SK-N-SH (cell line): ENCODE data around the gene NTRK3. TPM values are rescaled to one million over a fixed set of nuclear protein-coding genes. Genes with fewer than 3 reads are reported as not detected.

ENCODE experiments used
- CTCF ChIA-PET: fragments of 300-600, 350-600 bp; formaldehyde crosslinking; extraction: SDS; loops from one replicate; lab custom pipeline; 2021; lab: Yijun Ruan, JAX
- POLR2A ChIA-PET: fragments of 350-600 bp; sonication (Branson Sonifier 250); formaldehyde crosslinking; extraction: SDS; loops from one replicate; lab custom pipeline; 2020; ENCODE audit warnings: antibody characterized with exemption, inconsistent platforms; lab: Yijun Ruan, JAX
- DNase-seq: peaks from one replicate; pipeline ENCODE4 v3.0.0; 2012
- H2AFZ ChIP-seq: fragments of 200-600 bp; sonication (generic); 2 replicates; pipeline ENCODE4 v1.8.1; 2016; ENCODE audit warnings: antibody characterized with exemption, mild to moderate bottlenecking, low read depth
- H3F3A ChIP-seq: fragments of 200-600 bp; sonication (generic); replicated peaks from 2 replicates; pipeline ENCODE3; 2016; ENCODE audit warnings: antibody characterized with exemption, mild to moderate bottlenecking; ENCODE audit not compliant: insufficient read depth
- H3K27ac ChIP-seq, 2 experiments: fragments of 200-500 bp in 1 of 2; fragments of 200-600 bp in 1 of 2; sonication (Bioruptor generic) in 1 of 2; sonication (generic), shearing (Covaris generic) in 1 of 2; 2 replicates each; pipeline versions ENCODE4 v1.5.1 to v1.6.1; 2014 to 2016; ENCODE audit warnings: low read depth in 2 of 2, inconsistent platforms in 1 of 2, low read length in 1 of 2, mild to moderate bottlenecking in 1 of 2, mixed read lengths in 1 of 2
- H3K27me3 ChIP-seq: fragments of 200-600 bp; sonication (generic), shearing (Covaris generic); 2 replicates; pipeline ENCODE4 v1.6.1; 2016; ENCODE audit warnings: mixed run types; ENCODE audit not compliant: insufficient read depth
- H3K36me3 ChIP-seq, 2 experiments: fragments of 200-500 bp in 1 of 2; fragments of 200-600 bp in 1 of 2; sonication (Bioruptor generic) in 1 of 2; sonication (generic) in 1 of 2; replicated peaks in 1 of 2; 2 replicates each; pipeline versions ENCODE3 to v1.5.1; 2014 to 2016; ENCODE audit warnings: low read length in 1 of 2, mild to moderate bottlenecking in 1 of 2; ENCODE audit not compliant: insufficient read depth in 2 of 2, control insufficient read depth in 1 of 2
- H3K4me1 ChIP-seq, 2 experiments: fragments of 200-500 bp in 1 of 2; fragments of 200-600 bp in 1 of 2; sonication (Bioruptor generic) in 1 of 2; sonication (generic), shearing (Covaris generic) in 1 of 2; 2 replicates each; pipeline versions ENCODE4 v1.5.1 to v1.6.1; 2014 to 2016; ENCODE audit warnings: low read depth in 1 of 2, low read length in 1 of 2, mixed run types in 1 of 2; ENCODE audit not compliant: insufficient read depth in 2 of 2, control insufficient read depth in 1 of 2
- H3K4me2 ChIP-seq: fragments of 200-600 bp; sonication (generic), shearing (Covaris generic); 2 replicates; pipeline ENCODE4 v1.6.1; 2017; ENCODE audit warnings: mixed run types
- H3K4me3 ChIP-seq, 2 experiments: fragments of 200-500 bp in 1 of 2; fragments of 200-600 bp in 1 of 2; sonication (Bioruptor generic) in 1 of 2; sonication (generic), shearing (Covaris generic) in 1 of 2; 2 replicates each; pipeline versions ENCODE4 v1.5.1 to v1.8.1; 2014 to 2016; ENCODE audit warnings: low read depth in 2 of 2, inconsistent platforms in 1 of 2, low read length in 1 of 2, mild to moderate bottlenecking in 1 of 2, mixed read lengths in 1 of 2, moderate library complexity in 1 of 2
- H3K79me2 ChIP-seq: fragments of 200-600 bp; sonication (generic); 2 replicates; pipeline ENCODE4 v1.8.1; 2017; ENCODE audit warnings: mild to moderate bottlenecking; ENCODE audit not compliant: insufficient read depth
- H3K9ac ChIP-seq: fragments of 200-600 bp; sonication (generic); 2 replicates; pipeline ENCODE4 v1.6.1; 2017; ENCODE audit warnings: mixed run types
- H3K9me2 ChIP-seq: fragments of 200-600 bp; sonication (generic); 2 replicates; pipeline ENCODE4 v1.6.1; 2017; ENCODE audit warnings: mixed run types
- H3K9me3 ChIP-seq: fragments of 200-600 bp; sonication (generic); 2 replicates; pipeline ENCODE4 v1.6.1; 2017; ENCODE audit warnings: mixed run types, mild to moderate bottlenecking, moderate library complexity
- H4K20me1 ChIP-seq: fragments of 200-600 bp; sonication (generic); 2 replicates; pipeline ENCODE4 v1.6.1; 2017; ENCODE audit warnings: mild to moderate bottlenecking, mixed run types; ENCODE audit not compliant: insufficient read depth
- CTCF ChIP-seq: fragments of 200-600 bp; sonication (generic); IDR thresholded peaks from 2 replicates; pipeline ENCODE4 v1.6.1; 2017; ENCODE audit warnings: antibody characterized with exemption, mild to moderate bottlenecking, moderate library complexity
- EP300 ChIP-seq, 2 experiments: IDR thresholded peaks; 2 replicates each; pipeline versions ENCODE4 v1.4.0 to v1.6.1; 2012; ENCODE audit warnings: borderline replicate concordance in 1 of 2, low read depth in 1 of 2, low read length in 1 of 2
- EZH2phosphoT487 ChIP-seq: fragments of 200-600 bp; sonication (generic); IDR thresholded peaks from 2 replicates; pipeline ENCODE4 v1.6.1; 2017; ENCODE audit warnings: low read depth, mixed run types, mild to moderate bottlenecking, antibody characterized with exemption, moderate library complexity, borderline replicate concordance
- FOXJ3 ChIP-seq: sonication (generic); formaldehyde crosslinking; IDR thresholded peaks from 2 replicates; pipeline ENCODE4 v1.5.1; 2020; ENCODE audit warnings: mild to moderate bottlenecking, missing genetic modification reagents
- GABPA ChIP-seq: IDR thresholded peaks from 2 replicates; pipeline ENCODE4 v1.4.0; 2012; ENCODE audit warnings: low read depth, mild to moderate bottlenecking
- JUND ChIP-seq: IDR thresholded peaks from 2 replicates; pipeline ENCODE4 v1.4.0; 2012
- MEF2A ChIP-seq: IDR thresholded peaks from 2 replicates; pipeline ENCODE4 v1.4.0; 2012; ENCODE audit warnings: low read depth, borderline replicate concordance
- MXI1 ChIP-seq: IDR thresholded peaks from 2 replicates; pipeline ENCODE4 v1.6.1; 2012; ENCODE audit warnings: mild to moderate bottlenecking, low read depth, low read length, improper control_type of control experiment
- NRF1 ChIP-seq: IDR thresholded peaks from 2 replicates; pipeline ENCODE4 v1.6.1; 2012; ENCODE audit warnings: low read depth, mild to moderate bottlenecking, low read length
- REST ChIP-seq: IDR thresholded peaks from 2 replicates; pipeline ENCODE4 v1.6.1; 2012; ENCODE audit warnings: mild to moderate bottlenecking, low read depth, low read length, moderate library complexity
- SMC3 ChIP-seq: IDR thresholded peaks from 2 replicates; pipeline ENCODE4 v1.6.1; 2012; ENCODE audit warnings: low read depth, low read length, improper control_type of control experiment
- TAF1 ChIP-seq: IDR thresholded peaks from 2 replicates; pipeline ENCODE4 v1.6.1; 2012; ENCODE audit warnings: low read depth, mild to moderate bottlenecking, low read length, moderate library complexity, borderline replicate concordance
- TCF12 ChIP-seq: IDR thresholded peaks from 2 replicates; pipeline ENCODE4 v1.4.0; 2012
- USF1 ChIP-seq: IDR thresholded peaks from 2 replicates; pipeline ENCODE4 v1.4.0; 2012; ENCODE audit warnings: low read depth, borderline replicate concordance
- USF2 ChIP-seq: fragments of 150-350 bp; IDR thresholded peaks from 2 replicates; pipeline ENCODE4 v1.6.1; 2017; ENCODE audit warnings: antibody characterized with exemption, low read length, low read depth, borderline replicate concordance
- YY1 ChIP-seq: IDR thresholded peaks from 2 replicates; pipeline ENCODE4 v1.4.0; 2012; ENCODE audit warnings: low read depth, mild to moderate bottlenecking
- ZBTB33 ChIP-seq: IDR thresholded peaks from 2 replicates; pipeline ENCODE4 v1.4.0; 2012; ENCODE audit warnings: low read depth, borderline replicate concordance
- WGBS: methylation state at CpG from one replicate; pipeline ENCODE4 v1.1.6; 2017; ENCODE audit warnings: low lambda C conversion rate; 5-methylcytosine and 5-hydroxymethylcytosine counted together
- polyA plus RNA-seq, 3 experiments: library from polyadenylated mRNA; depleted of rRNA; stranded (reverse); fragments of >200 nt; gene quantifications; 2 replicates each; pipeline ENCODE4 v1.2.3, GENCODE V29; 2012

The NTRK3 gene
- polyA plus RNA-seq, 1 of the 3 experiments (the other 2 are of a cell fraction) = 2.6 TPM

- POLR2A ChIA-PET = no interaction called here
These were observed 232.6 kb downstream of the NTRK3 start for GRCh38 chr15:88023914-88024313.

More at GRCh38 chr15:88023914-88024313, 232.6 kb downstream of the NTRK3 start:
- CTCF ChIA-PET = no interaction called here
- no peak for DNase-seq
- H4K20me1 ChIP-seq = no peaks in the 10 kb centered on the region
- H3K4me2 ChIP-seq = no peak overlapping the region
- no peak overlapping the region for H3K27ac ChIP-seq
- H3K79me2 ChIP-seq = no peaks in the 10 kb centered on the region
- no peak overlapping the region for H2AFZ ChIP-seq
- H3K9me2 ChIP-seq = no peaks in the 10 kb centered on the region
- no peak overlapping the region for H3K9ac ChIP-seq
- WGBS = 61% methylated on average over 5 of the region's 5 CpGs
- H3K36me3 ChIP-seq = no peaks in the 10 kb centered on the region
- H3F3A ChIP-seq = no peaks in the 10 kb centered on the region
- no peaks in the 10 kb centered on the region for H3K9me3 ChIP-seq
- H3K4me1 ChIP-seq = no peaks in the 10 kb centered on the region; a peak in 1 of 4 replicates
- TF ChIP-seq FOXJ3 (no peak), EP300 (IDR thresholded peaks at IDR 0.05; ENCODE audit: borderline replicate concordance in 1 of 2, low read depth in 1 of 2, low read length in 1 of 2) (no peak), TCF12 (no peak), USF2 (no peak), NRF1 (no peak), CTCF (no peak), SMC3 (no peak), EZH2phosphoT487 (no peak), GABPA (no peak), USF1 (no peak), YY1 (no peak), JUND (no peak), ZBTB33 (no peak), REST (no peak), MXI1 (no peak), TAF1 (no peak), MEF2A (no peak)
- no peaks in the 10 kb centered on the region for H3K27me3 ChIP-seq
- no peak overlapping the region for H3K4me3 ChIP-seq
